Aorta (tissue), 4 donors: ENCODE data around the gene P3H2. TPM values are rescaled to one million over a fixed set of nuclear protein-coding genes. Genes with fewer than 3 reads are reported as not detected.

Experiments
- polyA plus RNA-seq, 2 donors: library from polyadenylated mRNA; stranded (reverse); fragments of 200-250 nt; gene quantifications; one replicate each; pipeline ENCODE4 v1.2.3, GENCODE V29; 2013
- total RNA-seq, 2 donors: library from RNA; stranded (reverse); fragmentation: NEBNext Ultra II Directional; extraction: Animal tissue kit (Norgen Biotek cat#: 25700); gene quantifications; one replicate each; pipeline ENCODE4 v1.2.1, GENCODE V29; 2021
- donor health status: healthy with polysubstance abuse.
- donor health status: Bipolar disorder and iron deficiency.
- donor health status: DM: no; HTN: no; CAD: no.
- donor health status: DM: yes; HTN: yes; CAD: no.

Gene P3H2
- total and polyA plus RNA-seq, 4 donors, result 6.1 to 25.8 (median 15.7) TPM

Other genes with a start within 250 kb of the P3H2 start
- gene CLDN1, start 201.5 kb upstream of the P3H2 start, total RNA-seq, result 1 to 10 TPM; 1.8 to 4.5 TPM
- gene CLDN1, start 201.5 kb upstream of the P3H2 start, polyA plus RNA-seq, result 1 to 10 TPM; 1.6 to 1.8 TPM